Right lobe of liver (tissue), 6 donors: Measurements from ENCODE around the gene AP3D1. TPM values are rescaled to one million over a fixed set of nuclear protein-coding genes. Genes with fewer than 3 reads are reported as not detected.
A peak's percentile ranks its signal among the peaks of the same experiment; 100 is the strongest.

ENCODE experiments used
- ATAC-seq, 4 donors: fragments of 200-7000 bp; cut with Tn5 transposase; one replicate each; pipeline ENCODE4 v1.9.1; 2020; ENCODE audit warnings: mild to moderate bottlenecking in 4 of 4, moderate library complexity in 4 of 4
- DNase-seq, 3 donors: peaks; one replicate each; pipeline ENCODE4 v3.0.0-alpha.2; 2020
- H3K27ac ChIP-seq, 3 donors: fragments of 200-600 bp; one replicate each; pipeline ENCODE4 v1.8.0; 2022
- H3K27me3 ChIP-seq, 2 donors: fragments of 200-600 bp; one replicate each; pipeline ENCODE4 v1.8.0; 2022
- H3K36me3 ChIP-seq, 4 donors: fragments of 200-600 bp; sonication (generic) in 1 of 4; one replicate each; pipeline versions ENCODE4 v1.5.1 to v1.8.0; 2017 to 2022; ENCODE audit warnings: control low read depth in 1 of 4
- H3K4me1 ChIP-seq, 4 donors: fragments of 200-600 bp; sonication (generic) in 1 of 4; one replicate each; pipeline versions ENCODE4 v1.5.1 to v1.8.0; 2017 to 2022; ENCODE audit warnings: control low read depth in 1 of 4
- H3K4me3 ChIP-seq, 3 donors: fragments of 200-600 bp; one replicate each; pipeline ENCODE4 v1.8.0; 2022
- H3K9me3 ChIP-seq, 4 donors: fragments of 200-600 bp; sonication (generic) in 1 of 4; one replicate each; pipeline versions ENCODE4 v1.5.1 to v1.8.0; 2017 to 2022; ENCODE audit warnings: control low read depth in 1 of 4
- POLR2A ChIP-seq: fragments of 450-650 bp; IDR thresholded peaks from one replicate; pipeline ENCODE4 v1.6.1; 2017; ENCODE audit warnings: antibody characterized with exemption, mild to moderate bottlenecking
- WGBS: methylation state at CpG from one replicate; pipeline ENCODE4 v1.1.6; 2018; ENCODE audit warnings: low coverage, low lambda C conversion rate; ENCODE audit not compliant: insufficient coverage; ENCODE audit errors: missing lambda C conversion rate; 5-methylcytosine and 5-hydroxymethylcytosine counted together
- intact Hi-C, 2 donors: fragments of 100-400 bp; cut with DNase I; formaldehyde crosslinking; loops; one replicate each; pipeline versions ENCODE4 v1.11.2 to v1.14.1; 2022
- total RNA-seq, 6 experiments: library from RNA; depleted of rRNA in 2 of 6; stranded (reverse); fragments of >200 nt in 2 of 6; fragmentation: NEBNext Ultra II Directional in 3 of 6; extraction: Animal tissue kit (Norgen Biotek cat#: 25700) in 3 of 6; gene quantifications; one replicate each; pipeline versions ENCODE4 v1.1.0 to v1.2.4, GENCODE V29; 2016 to 2023
- TF ChIP-seq, protein P1 (sequence below), 4 donors: fragments of 200-600 bp in 3 of 4; fragments of 450-650 bp in 1 of 4; IDR thresholded peaks; one replicate each; pipeline versions ENCODE4 v1.5.1 to v1.8.0; 2016 to 2022; ENCODE audit warnings: antibody characterized with exemption in 4 of 4, mild to moderate bottlenecking in 2 of 4
- donor health status: DM: no; HTN: yes; CAD: no.
- donor health status: DM: no; HTN: no; CAD: no.
- donor health status: DM: no; HTN: no; CAD: no.
- donor health status: DM: no; HTN: yes; CAD: no.
- donor health status: DM: no; HTN: yes; CAD: no.

AP3D1 gene
- total RNA-seq, 6 experiments from 2014 or later: 55.5 to 99.0 (median 65.5) TPM

- no peaks in the 10 kb centered on the region for H3K36me3 ChIP-seq
- no peak for ATAC-seq
- peaks cover 0 to 46% (median 19%) of the 10 kb centered on the region in 4 donors for H3K4me1 ChIP-seq
- intact Hi-C loops: no loop called here
- H3K27me3 ChIP-seq: no peaks in the 10 kb centered on the region
- no peak overlapping the region for H3K4me3 ChIP-seq
- H3K9me3 ChIP-seq: no peaks in the 10 kb centered on the region
- H3K27ac ChIP-seq: peak overlapping the region in 2 of 3 donors; percentile 8 to 98
- 74% methylated on average over 3 of the region's 8 CpGs for WGBS
- DNase-seq: peak in 1 of 3 donors; percentile 48
- TF ChIP-seq POLR2A: no peak
- TF ChIP-seq, protein P1, sequence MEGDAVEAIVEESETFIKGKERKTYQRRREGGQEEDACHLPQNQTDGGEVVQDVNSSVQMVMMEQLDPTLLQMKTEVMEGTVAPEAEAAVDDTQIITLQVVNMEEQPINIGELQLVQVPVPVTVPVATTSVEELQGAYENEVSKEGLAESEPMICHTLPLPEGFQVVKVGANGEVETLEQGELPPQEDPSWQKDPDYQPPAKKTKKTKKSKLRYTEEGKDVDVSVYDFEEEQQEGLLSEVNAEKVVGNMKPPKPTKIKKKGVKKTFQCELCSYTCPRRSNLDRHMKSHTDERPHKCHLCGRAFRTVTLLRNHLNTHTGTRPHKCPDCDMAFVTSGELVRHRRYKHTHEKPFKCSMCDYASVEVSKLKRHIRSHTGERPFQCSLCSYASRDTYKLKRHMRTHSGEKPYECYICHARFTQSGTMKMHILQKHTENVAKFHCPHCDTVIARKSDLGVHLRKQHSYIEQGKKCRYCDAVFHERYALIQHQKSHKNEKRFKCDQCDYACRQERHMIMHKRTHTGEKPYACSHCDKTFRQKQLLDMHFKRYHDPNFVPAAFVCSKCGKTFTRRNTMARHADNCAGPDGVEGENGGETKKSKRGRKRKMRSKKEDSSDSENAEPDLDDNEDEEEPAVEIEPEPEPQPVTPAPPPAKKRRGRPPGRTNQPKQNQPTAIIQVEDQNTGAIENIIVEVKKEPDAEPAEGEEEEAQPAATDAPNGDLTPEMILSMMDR (IDR thresholded peaks at IDR 0.05): no peak
These were observed 96.6 kb downstream of the AP3D1 start for GRCh38 chr19:2054763-2055162.

DNA sequence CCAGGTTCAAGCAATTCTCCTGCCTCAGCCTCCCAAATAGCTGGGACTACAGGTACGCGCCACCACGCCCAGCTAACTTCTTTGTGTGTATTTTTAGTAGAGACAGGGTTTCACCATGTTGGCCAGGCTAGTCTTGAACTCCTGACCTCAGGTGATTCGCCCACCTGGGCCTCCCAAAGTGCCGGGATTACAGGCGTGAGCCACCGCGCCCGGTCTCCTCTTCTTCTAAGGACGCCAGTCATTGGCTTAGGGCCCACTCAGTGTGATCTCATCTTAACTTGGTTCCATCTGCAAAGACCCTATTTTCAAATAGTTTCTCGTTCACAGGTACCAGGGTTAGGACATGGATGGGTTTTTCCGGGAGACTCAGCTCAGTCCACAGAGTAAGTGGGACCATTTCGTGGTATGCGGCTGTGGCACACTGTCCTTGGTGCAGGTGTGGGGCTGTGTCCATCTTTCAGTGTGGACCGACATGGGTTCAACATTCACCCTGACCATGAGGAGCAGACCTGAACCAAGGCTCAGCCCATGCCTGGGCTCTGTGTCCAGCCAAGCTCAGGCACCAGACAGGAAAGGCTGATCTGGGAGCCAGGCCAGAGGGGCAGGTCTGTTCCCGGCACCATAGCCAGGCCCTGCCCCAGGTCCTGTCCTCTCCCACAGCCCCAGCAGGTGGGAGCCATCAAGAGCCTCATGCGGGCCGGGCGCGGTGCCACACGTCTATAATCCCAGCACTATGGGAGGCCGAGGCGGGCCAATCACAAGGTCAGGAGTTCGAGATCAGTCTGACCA is 97.6 kb downstream of the AP3D1 start:
- Histone ChIP-seq H3K4me3 (no peak overlapping the region), H3K9me3 (no peaks in the 10 kb centered on the region), H3K36me3 (no peaks in the 10 kb centered on the region), H3K27ac (peak overlapping the region; percentile 8 to 98 (median 56)), H3K4me1 (peaks cover 1 to 41% (median 18%) of the 10 kb centered on the region in 4 donors), H3K27me3 (no peaks in the 10 kb centered on the region)
- WGBS: 66% methylated on average over 18 of the region's 24 CpGs
- TF ChIP-seq, protein P1 (IDR thresholded peaks at IDR 0.05): no peak
- TF ChIP-seq POLR2A: peak; percentile 60
- ATAC-seq: peak; percentile 31 to 63 (median 57)
- intact Hi-C loops: no loop called here
- DNase-seq: peak; percentile 91 to 96 (median 92)

DNA sequence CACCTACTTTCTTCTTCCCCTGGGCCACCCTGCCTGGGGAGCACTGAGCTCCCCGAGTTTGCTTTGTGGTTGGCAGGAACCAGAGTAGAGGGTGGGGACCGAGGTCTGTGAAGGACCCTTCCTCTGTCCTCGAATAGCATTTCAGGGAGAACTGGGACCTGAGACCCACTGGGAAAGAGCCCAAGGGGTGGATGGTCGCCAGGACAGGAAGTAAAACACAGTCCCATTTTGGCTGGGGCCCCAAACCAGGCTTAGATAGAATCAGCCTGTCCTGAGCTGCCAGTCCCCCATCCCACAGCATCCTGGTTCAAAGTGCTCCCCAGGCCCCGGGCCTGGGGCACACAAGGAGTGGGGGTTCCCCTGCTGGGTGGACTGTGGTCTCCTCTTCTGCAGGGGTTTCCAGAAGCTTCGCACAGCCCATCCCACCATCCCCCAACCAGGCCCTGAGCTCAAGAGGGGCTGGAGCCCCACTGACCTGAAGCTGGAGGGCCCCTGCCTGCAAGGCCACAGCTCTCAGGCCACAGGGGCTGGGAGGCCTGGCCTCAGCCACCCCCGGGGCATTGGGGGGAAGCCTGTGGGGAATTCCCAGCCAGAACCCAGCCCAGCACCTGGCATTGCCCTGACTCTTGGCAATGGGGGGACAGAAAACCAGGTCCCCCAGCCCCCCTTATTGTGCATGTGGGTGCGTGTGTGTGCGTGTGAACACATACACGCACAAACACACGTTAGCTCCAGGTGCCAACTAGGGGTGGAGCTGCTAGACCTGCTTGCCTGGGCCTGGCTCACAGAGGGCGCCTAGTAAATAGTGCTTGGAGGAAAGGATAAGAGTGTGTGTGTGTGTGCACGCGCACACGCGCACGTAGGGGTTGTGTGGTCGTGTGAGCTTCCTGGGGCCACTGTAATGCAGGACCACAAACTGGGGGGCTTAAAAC is 99.3 kb downstream of the AP3D1 start:
- Histone ChIP-seq H3K36me3 (peaks cover 0 to 2% (median 0%) of the 10 kb centered on the region in 4 donors), H3K27ac (peak overlapping the region; percentile 92 to 98 (median 93)), H3K4me3 (peak overlapping the region; percentile 30 to 80 (median 47)), H3K27me3 (no peaks in the 10 kb centered on the region), H3K4me1 (peaks cover 1 to 55% (median 30%) of the 10 kb centered on the region in 4 donors), H3K9me3 (no peaks in the 10 kb centered on the region)
- intact Hi-C loops: no loop called here
- WGBS: 11% methylated on average over 10 of the region's 18 CpGs
- no peak for TF ChIP-seq POLR2A
- TF ChIP-seq, protein P1 (IDR thresholded peaks at IDR 0.05): no peak
- ATAC-seq (peak in 3 of 4 donors; percentile 2 to 6 (median 5)), DNase-seq (peak; percentile 79 to 91 (median 80))

DNA sequence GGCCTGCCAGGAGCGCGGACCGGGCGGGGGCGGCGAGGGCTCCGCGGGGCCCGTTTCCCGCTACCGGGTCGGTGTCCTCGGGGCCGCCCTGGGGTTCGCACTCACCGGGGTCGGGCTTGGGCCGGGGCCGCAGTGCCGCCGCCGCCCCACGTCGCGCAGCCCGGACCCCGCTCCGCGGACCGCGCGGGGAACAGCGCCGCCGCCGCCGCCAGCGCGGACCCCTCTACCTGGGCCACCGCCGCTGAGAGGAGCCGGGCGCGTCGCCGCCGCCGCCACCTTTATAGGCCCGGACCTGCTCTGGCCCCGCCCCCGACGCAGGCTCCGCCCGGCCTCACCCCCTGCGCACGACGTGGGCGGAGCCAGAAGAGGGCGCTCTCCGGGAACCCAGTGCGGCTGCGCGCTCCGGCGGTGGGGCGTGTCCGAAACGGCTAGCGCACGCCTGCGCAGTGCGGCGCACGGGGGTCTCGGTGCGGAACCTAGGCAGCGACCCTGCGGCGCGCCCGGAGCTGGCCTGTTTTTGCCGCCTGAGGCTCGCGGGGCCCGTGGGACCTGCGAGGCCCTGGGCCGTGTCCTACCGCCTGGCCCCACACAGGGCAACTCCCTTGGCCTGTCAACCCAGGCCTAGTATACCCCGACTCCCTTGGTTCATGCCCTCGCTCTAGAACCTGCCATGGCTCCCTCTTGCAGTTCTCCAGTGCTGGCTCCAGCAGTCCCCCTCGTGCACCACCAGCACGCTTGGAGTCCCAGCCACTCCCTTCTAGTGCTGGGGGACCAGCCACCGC is 100.2 kb downstream of the AP3D1 start, which contains the start of gene MKNK2:
Gene MKNK2 (minus strand): TSS at position 254 of the 782 bp plus-strand sequence. CDS start 393 bp downstream, outside the sequence.
- 8% methylated on average over 9 of the region's 93 CpGs for WGBS
- Histone ChIP-seq H3K4me3 (peak within 1 kb of the TSS; percentile 80 to 94 (median 93)), H3K27me3 (no peaks in the 10 kb centered on the region), H3K36me3 (peaks cover 0 to 9% (median under 1%) of the 10 kb centered on the region in 4 donors), H3K4me1 (peaks cover 1 to 64% (median 34%) of the 10 kb centered on the region in 4 donors), H3K27ac (peak within 1 kb of the TSS; percentile 94 to 99 (median 98)), H3K9me3 (no peaks in the 10 kb centered on the region)
- DNase-seq: peak; percentile 95 to 97 (median 97)
- ATAC-seq: peak; percentile 50 to 65 (median 59)
- intact Hi-C loops: no loop called here
- TF ChIP-seq POLR2A: peak; percentile 100
- TF ChIP-seq, protein P1 (IDR thresholded peaks at IDR 0.05): peak; percentile 37 to 73 (median 46)
